Measurements from ENCODE around the gene ARRB1.
"Not testable (repeated sequence)": the region's sequence is repeated elsewhere in the genome, so short reads cannot be mapped to it uniquely, and the experiment has no call there.

ARRB1 gene

GRCh38 chr11:75351541-75351790 is at the start of gene ARRB1:
ARRB1 (minus strand) TSS chr11:75351661; CDS start chr11:75351607, 54 bp downstream.
- DNase-seq (ENCODE audit: low spot score): no peak

GRCh38 chr11:75400146-75400865 is 48.8 kb upstream of the ARRB1 start:
- peak; percentile 53 for DNase-seq (ENCODE audit: low spot score)

GRCh38 chr11:75399344-75400145 is 48.1 kb upstream of the ARRB1 start, which contains the start of gene RPS3:
RPS3 (plus strand) TSS chr11:75399518; CDS start chr11:75399548, 30 bp downstream.
- DNase-seq (ENCODE audit: low spot score): peak; percentile 93

- DNase-seq (ENCODE audit: low spot score): no peak
Measured at GRCh38 chr11:75398906-75399305, 47.4 kb upstream of the ARRB1 start.

- DNase-seq (ENCODE audit: low spot score): no peak
Measured at GRCh38 chr11:75394085-75394840, 42.8 kb upstream of the ARRB1 start.

GRCh38 chr11:75389925-75390324 is 38.5 kb upstream of the ARRB1 start:
- no peak for DNase-seq (ENCODE audit: low spot score)

GRCh38 chr11:75389276-75389605 is 37.8 kb upstream of the ARRB1 start:
- no peak for DNase-seq (ENCODE audit: low spot score)

- peak; percentile 89 for DNase-seq (ENCODE audit: low spot score)
Measured at GRCh38 chr11:75388386-75389275, 37.2 kb upstream of the ARRB1 start.

- DNase-seq (ENCODE audit: low spot score): no peak
Measured at GRCh38 chr11:75387736-75388294, 36.4 kb upstream of the ARRB1 start.

- DNase-seq (ENCODE audit: low spot score): no peak
Measured at GRCh38 chr11:75386942-75387630, 35.6 kb upstream of the ARRB1 start.

GRCh38 chr11:75384438-75385080 is 33.1 kb upstream of the ARRB1 start:
- peak; percentile 73 for DNase-seq (ENCODE audit: low spot score)

GRCh38 chr11:75383246-75383645 is 31.8 kb upstream of the ARRB1 start:
- DNase-seq (ENCODE audit: low spot score): no peak

- no peak for DNase-seq (ENCODE audit: low spot score)
Measured at GRCh38 chr11:75380716-75381420, 29.4 kb upstream of the ARRB1 start.

GRCh38 chr11:75380245-75380644 is 28.8 kb upstream of the ARRB1 start:
- DNase-seq (ENCODE audit: low spot score): no peak

- not testable (repeated sequence) for DNase-seq (ENCODE audit: low spot score)
Measured at GRCh38 chr11:75378776-75379175, 27.3 kb upstream of the ARRB1 start.

- DNase-seq (ENCODE audit: low spot score): no peak
Measured at GRCh38 chr11:75376175-75376574, 24.7 kb upstream of the ARRB1 start.

- no peak for DNase-seq (ENCODE audit: low spot score)
Measured at GRCh38 chr11:75375626-75376025, 24.2 kb upstream of the ARRB1 start.

- DNase-seq (ENCODE audit: low spot score): no peak
Measured at GRCh38 chr11:75374646-75375045, 23.2 kb upstream of the ARRB1 start.

- no peak for DNase-seq (ENCODE audit: low spot score)
Measured at GRCh38 chr11:75373201-75373600, 21.7 kb upstream of the ARRB1 start.
